HG03095 (cell line): ENCODE results near the gene CACUL1.
"Not testable (repeated sequence)": the region's sequence is repeated elsewhere in the genome, so short reads cannot be mapped to it uniquely, and the experiment has no call there.

Source experiments
- ATAC-seq: cut with Tn5 transposase; IDR thresholded peaks from one replicate; pipeline ENCODE4 v1.9.1; 2021; ENCODE audit warnings: moderate library complexity; ENCODE audit not compliant: unreplicated experiment

CACUL1 gene

DNA sequence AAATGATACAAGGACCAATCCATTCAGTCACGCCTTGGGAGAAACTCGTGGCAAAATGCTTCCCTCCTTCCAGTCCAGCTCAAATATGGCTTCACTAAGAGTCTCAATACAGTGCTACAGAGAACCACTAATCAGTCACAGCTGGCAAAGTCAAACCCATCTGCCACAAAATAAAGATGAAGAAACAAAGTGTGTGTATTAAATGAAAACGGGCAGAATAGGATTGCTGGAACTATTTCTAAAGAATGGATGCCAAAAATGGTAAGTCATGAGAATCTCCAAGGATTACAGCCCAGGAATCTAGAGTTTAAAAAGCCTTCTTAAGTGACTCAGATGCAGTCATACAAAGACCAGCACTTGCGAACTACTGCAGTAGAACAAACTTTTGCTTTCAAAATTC is 61.9 kb downstream of the CACUL1 start:
- ATAC-seq: no peak

DNA sequence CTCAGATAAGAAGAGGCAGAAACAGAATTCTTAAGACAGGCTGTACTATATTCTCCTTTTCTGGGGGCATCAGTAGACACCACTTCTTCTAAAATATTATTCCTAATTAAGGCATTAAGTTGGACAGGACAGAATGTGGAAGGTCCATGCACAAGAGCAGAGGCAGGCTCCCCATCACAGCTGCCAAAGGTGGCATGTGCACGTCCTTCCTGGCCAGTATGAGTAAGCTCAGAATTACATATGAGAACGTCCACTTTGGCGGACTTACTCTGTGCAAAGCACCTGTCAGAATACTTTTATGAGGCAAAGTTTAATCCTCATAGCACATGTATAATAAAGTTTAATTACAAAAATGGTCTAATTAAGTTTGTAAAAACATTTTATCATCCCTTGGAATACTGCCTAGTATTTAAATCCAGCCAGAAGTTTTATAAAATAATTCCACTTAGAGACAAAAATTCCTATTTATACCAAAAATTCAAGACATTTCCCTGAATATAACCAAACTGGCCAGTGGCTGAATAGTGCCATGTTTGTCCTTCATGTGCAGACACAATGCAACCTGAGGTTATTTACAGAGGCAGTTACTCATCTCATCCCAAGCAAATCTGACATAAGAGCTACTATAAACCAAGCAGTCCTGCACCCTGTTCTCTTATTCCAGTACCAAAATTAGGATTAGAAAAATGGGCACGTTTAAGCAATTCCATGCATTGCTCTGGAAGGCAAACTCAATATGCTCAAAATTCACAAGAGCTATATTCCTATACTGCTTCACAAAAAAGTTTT is 65.5 kb downstream of the CACUL1 start:
- no peak for ATAC-seq

DNA sequence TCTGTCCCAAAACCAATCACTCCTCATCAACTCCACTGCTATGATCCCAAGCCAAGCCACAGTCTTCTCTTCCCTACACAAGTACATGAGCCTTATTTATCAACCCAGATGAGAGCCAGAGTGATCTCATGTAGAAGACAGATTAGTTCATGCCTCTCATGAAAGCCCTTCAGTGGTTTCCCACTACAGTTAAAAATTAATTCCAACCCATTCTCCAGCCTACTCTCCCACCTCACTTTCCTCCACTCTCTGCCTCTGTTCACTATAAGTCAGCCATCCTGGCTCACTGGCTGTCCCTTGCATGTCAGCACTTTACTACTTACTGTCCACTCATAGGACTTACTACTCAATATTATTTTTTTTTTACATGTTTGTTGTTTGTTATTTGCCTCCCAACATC is 67.3 kb downstream of the CACUL1 start:
- no peak for ATAC-seq

DNA sequence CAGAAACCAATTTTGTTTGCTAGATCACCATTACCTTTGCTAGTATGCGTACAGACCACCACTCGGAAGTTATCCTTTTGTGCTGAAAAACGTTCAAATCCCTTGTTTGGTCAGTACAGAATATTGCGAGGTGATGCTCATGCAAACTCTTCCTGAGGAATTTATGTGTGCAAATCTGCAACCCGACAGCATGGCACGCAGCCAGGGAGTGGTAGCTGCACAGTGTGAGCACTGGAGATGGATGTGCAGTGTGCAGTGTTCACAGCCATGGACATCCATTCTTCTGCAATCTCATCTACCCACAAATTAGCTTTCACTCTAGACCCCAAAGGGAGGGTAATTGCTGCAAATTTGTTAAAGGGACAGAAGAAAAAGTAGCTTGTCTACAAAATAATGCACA is 72.2 kb downstream of the CACUL1 start:
- no peak for ATAC-seq

DNA sequence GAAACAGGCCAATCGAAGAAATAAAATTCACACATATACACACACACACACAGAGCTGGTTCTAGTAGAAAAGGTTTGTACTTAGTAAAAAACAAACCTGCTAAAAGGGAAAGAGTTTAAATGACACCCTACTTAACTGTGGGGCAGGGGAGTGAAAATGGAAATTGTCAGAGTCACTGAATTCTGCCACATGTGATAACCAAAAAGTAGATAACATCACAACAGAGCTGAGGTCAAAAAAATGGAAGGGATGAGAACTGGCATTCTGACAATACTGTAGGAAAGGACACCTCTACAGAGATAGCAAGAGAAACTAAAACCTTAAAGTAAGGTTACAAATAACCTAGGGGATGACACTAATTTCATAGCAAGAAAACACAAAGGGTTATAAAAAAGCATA is 74.6 kb downstream of the CACUL1 start:
- no peak for ATAC-seq

DNA sequence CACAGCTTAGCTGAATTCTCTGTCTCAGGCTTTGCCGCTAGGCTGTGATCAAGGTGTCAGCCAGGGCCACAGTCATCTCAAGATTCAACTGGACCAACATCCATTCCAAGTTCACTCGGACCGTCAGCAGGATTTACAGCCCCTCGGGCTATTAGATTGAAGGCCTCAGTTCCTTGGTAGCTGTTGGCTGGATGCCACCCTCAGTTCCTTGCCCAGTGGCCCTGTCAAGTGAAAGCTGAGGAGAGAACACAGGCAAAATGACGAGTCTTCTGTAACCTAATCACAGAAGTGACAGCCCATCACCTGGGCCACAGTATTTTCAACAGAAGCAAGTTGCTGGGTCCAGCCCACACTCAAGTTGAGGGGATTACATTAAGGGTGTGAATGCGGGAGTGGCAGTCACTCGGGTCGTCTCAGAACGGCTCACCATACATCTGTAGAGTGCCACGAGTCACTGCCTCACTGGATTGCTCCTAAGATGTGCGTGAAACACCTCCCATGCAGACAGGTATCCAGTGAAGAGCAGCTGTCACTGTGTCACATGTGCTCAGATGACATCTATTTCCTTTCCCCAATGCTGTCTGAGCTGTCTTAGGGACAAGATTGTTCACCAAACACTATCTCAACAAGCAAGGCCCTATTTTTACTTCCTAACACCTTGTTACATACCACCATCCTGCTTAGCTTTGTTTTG is 80.4 kb downstream of the CACUL1 start:
- ATAC-seq: no peak

DNA sequence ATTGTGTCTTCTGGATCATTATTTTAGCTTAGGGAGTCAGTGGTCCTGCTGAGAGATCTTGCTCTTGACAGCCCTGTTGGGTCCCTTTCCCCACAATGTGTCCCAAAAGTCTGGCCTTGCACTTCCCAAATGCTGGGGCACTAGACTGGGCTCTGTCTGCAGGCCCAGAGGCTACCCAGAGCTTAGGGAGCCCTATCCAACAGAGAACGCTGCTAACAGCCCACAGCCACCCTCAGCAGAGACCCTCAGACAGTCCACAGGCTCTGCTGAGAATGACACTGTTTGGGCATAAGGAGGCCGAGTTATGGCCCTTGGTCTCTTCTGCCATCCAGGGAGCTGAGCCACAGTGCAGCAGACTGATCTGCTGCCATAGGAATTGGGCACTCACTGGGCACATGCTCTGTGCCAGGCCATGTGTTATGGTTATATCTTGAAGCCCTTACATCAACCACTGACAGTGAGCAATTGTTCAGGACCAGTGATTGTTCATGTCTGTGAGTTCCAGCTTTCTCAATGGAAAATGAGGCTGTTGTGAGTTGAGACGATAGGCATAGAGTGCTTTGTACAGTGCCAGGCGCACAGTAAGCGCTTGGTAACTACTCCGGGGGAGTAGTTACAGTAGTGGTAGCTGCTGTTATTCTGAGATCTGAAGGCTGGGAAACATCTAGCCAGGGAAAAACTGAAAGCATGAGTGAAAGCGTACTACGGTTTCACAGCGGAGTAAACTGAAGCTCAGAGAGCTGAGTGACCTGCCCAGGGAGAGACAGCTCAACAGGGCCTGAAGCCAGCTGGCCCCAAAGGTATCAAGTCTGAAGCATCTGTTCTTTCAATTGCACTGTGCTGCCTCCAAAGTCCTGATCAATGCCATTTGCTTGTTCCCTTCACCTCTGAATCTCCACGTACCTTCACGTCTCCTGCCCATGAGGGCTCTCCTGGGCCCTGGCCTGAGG is 81.7 kb downstream of the CACUL1 start:
- ATAC-seq: no peak

DNA sequence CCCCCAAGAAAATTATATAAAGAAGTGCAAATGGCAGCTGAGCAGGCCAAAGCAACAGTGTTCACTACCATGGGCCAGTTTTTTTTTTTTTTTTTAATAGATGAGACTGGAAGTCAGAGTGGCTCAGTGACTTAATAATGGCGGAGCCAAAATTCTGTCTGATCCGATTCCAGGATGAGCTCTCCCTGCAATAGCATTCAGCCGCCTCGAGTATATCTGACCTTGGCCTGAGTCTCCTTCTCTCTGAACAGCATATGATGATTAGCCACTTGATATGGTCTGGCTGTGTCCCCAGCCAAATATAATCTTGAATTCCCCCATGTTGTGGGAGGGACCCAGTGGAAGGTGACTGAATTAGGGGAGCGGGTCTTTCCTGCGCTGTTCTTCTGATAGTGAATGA is 82.6 kb downstream of the CACUL1 start:
- no peak for ATAC-seq

DNA sequence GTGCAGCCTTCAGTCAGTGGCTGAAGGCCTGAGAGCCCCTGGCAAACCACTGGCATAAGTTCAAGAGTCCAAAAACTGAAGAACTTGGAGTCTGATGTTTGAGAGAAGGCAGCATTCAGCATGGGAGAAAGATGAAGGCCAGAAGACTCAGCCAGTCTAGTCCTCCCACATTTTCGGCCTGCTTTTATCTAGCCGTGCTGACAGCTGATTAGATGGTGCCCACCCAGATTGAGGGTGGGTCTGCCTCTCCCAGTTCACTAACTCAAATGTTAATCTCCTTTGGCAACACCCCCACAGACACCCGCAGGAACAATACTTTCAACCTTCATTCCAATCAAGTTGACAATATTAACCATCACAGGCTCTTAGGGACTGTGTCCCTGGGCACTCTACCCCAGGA is 83.5 kb downstream of the CACUL1 start:
- ATAC-seq: not testable (repeated sequence)

DNA sequence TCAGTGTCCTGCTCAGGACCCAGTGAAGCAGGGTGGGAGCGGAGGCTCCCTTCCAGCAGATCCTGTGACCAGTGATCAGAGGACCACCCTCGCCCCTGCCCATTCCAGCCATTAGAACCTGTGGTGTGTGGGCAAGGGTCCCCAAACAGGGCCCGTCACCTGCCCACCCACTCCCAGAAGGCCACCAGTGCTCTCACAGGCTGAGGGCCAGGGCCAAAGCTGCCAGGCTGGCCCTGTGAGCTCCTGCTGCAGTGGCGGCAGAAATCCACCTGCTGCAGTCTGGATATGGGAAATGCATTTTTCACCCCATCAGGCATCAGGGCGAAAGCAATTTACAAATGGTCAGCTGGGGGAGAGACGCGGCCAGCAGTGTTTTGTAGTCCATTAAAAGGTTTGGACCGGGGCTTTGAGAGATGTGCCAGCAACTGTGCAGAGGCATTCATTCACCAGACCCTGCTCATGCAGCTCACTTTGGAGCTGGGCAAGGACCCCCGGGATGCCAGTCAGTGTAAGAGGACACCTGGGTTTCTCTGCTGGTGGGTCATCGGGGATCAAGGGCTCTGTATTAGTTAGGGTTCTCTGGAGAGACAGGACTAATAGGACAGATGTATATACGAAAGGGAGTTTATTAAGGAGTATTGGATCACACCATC is 84.2 kb downstream of the CACUL1 start:
- ATAC-seq: no peak

DNA sequence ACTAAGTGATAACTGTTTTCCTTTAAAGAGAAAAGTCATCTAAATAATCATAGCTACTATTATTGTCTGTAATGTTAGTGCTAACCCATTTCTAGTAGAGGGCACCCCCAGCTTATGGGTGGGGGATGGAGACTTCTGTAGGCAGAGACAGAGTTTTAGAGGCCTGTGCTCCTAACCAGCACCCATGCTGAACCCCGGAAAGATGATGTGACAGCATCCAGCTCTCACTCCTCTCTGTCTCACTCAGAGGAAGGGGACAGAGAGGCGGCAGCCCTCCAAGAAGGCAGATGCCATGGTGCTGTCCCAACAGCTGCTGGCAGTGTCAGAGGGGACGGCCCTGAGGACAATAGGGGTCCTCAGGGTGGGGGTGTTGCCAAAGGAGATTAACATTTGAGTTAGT is 84.9 kb downstream of the CACUL1 start:
- no peak for ATAC-seq

DNA sequence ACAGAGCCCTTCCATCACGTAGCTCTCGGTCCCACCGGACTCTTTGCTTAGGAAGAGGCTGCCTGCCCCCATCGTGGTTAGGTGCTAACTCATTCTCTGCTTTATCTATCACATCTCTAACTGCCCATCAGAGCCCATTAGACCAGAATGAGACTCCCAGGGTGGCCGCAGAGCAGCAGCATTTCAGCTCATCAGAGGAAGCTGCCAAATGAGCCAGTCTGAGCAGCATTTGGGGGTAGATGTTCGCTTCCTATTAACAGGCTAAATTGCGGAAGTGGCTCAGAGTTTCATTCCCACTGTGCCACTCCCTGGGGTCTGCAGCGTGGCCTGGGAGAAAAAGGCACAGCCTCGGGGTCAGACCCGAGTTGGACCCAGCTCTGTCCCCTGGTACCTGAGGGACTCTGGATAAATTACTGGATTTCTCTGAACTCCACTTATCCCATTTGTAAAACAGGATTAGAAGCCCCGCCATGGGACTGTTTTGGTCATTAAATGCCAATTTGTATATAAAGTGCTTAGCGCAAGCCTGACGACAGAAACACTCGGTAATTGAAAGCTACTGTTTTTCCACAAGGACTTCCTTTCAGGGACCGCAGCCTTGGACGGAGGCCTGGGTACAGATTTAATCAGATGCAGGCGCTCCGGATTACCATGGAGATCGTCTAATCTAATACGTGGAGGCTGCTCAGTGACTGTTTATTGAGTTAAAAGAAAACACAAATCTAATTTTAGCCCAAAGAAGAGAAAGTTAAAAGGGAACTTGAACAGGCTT is 85.6 kb downstream of the CACUL1 start:
- no peak for ATAC-seq

DNA sequence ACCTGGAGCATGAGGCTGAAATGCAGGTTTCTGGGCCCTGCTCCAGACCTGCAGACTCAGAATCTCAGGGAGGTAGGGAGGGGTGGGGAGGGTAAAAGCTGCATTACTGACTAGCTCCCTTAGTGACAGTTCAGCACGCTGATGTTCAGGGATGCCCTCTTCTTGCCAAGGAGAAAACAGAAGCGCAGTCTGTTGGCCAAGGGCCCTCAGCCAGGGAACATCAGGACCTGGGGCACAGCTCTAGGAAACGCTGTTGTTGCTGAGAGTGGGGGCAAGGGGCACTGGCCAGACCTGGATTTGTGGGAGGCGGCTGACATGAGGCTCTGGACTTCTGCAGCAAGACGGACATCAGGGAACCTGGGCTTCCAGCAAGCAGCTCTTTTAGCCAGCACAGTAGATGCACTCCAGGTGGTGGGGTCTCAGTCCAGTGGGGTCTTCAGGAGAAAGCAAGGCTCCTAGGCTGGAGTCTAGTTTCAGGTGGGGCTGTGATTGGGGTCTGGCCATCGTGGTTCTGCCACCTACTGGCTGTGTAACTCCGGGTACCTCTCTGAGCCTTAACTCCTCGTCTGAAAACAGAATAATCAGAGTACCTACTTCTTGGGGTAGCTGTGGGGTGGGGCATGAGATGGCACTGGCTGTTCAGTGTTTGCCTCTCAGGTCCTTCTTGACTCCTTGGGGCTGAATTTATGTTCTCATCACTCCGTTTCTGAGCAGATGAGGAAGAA is 86.4 kb downstream of the CACUL1 start:
- no peak for ATAC-seq

DNA sequence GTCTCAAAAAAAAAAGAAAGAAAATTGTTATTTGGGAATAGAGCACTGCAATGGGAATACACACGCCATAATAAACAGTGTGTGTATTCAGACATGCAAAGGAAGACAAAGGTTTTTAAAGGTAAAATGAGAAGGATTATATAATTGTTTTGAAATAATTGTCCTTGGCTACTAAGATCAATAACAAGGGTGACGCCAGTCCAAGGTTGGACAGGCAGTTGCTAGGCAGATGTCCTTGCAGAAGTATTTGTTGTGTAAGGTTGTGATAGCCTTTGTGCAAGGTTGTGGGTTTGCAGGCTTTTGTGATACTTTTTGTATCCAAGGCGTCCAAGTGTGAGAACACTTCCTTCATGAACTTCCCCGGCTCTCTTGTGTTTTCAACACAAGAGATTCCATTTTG is 87.0 kb downstream of the CACUL1 start:
- no peak for ATAC-seq

DNA sequence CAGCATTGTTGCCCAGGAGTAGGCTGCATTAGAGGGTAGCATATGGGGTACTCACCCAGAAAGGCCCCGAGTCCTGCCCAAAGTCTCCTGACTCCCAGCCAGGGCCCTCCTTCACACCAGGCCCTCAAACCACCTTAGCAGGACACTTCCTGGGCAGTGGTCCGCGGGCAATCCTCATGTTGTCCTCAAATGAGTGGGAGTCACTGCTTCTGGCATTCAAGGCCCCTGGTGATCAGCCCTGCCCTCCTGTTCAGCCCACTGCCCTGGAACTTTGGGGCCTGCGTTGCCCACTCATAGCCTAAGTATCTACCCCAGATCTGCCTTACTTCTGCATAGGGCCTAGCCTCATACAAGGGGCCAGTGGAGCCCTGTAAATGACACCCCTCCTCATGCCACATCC is 88.4 kb downstream of the CACUL1 start:
- no peak for ATAC-seq

DNA sequence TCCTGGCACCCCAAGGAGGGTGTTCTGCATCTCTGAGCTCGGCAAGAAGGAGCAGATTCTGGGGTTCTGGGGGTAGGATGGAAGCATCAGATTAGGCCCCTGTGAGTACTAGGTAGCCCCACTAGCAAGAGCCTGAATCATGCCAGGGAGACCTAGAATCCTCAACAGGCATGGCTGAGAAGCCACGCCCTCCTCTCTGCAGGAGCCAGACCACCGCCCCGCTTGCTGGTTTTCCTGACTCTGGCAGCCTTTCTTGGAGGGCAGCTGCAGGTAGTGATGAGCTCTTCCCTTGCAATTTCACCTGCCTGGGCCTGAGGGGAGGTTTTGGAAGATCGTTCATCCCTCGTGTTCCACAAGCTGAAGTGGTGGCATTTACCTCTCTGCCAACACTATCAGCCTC is 90.4 kb downstream of the CACUL1 start:
- ATAC-seq: no peak

DNA sequence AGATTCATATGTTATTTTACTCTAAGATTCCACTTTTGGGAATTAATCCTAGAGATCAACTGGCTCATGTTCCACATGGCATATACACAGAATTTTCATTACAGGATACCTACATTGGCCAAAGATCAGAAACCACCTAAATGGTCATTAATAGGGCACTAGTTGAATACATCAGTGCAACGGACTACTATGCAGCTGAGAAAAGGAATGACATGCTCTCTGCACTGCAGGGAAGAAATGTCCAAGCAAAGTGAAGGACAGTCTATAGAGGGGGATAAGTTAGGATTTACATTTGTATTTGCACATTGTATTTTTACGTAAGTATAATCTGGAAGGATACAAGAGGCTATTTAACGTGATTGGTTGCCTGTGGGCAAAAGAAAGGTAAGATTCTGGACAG is 91.6 kb downstream of the CACUL1 start:
- no peak for ATAC-seq

DNA sequence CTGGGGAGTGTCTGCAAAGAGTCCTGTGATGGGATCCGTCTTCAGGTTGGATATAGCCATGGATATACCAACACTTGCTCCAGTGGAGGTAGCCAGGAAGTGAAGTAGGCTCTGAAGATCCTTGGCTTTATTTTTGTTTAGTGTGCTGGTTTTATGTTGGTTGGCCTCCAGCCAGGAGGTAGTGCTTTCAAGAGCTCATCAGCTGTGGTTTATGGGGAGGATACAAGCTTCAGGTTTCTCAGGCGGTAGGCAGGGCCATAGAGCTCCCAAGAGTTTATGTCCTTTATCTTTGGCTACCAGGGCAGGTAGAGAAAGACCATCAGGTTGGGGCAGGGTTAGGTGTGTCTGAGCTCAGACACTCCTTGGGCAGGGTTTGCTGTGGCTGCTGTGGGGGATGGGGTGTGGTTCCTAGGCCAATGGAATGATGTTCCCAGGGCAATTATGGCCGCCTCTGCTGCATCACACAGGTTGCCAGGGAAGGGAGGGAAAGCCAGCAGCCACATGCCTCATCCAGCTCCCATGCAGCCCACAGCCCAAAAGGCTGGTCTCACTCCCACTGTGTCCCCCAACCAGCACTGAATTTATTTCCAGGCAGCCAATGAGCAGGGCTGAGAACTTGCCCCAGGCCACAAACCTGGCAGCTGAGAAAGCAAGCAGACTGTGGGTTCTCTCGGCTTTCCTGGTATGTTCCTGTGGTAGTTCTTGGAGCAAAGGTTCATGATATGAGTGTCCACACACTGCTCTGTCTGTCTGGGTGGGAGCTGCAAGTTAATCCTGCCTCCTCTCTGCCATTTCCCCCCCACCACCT is 92.3 kb downstream of the CACUL1 start:
- ATAC-seq: no peak

DNA sequence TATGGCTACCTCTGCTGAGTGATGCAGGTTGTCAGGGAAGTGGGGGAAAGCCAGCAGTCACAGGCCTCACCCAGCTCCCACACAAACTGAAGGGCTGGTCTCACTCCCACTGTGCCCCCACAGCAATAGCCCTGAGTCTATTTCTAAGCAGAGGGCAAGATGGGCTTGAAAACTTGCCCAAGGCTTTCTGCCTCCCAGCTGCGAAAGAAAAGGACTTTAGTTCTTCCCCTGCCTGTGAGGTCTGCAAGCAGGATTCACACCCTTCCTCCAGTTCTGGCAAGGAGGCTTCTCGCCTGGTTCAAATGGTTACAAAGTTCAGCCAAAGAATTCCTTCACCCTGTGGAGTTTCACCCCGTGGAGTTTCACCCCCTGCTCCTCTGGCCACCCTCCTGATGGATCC is 96.0 kb downstream of the CACUL1 start:
- ATAC-seq: no peak
